ENCODE data around the gene TRIM61.

DNA sequence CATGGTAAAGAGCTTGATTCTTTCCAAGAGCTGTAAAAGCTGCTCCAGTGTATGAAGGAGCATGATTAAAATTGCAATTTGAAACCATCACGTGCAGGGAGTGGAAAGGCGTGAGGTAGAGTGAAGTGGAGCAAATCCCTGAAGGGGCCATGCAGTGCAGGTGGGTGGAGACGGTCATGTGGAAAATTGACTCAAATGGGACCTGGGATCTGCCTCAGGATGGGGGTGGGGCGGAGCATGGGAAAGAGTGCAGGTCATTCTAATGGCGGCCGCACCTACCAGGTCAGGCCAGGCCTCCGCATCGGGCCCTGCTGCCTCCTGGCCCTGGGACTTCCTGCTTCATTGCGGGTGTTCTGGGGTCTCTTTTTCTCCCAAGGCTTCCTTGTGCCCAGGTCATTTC is 29.0 kb upstream of the TRIM61 start:
- TF ChIP-seq, protein P1, sequence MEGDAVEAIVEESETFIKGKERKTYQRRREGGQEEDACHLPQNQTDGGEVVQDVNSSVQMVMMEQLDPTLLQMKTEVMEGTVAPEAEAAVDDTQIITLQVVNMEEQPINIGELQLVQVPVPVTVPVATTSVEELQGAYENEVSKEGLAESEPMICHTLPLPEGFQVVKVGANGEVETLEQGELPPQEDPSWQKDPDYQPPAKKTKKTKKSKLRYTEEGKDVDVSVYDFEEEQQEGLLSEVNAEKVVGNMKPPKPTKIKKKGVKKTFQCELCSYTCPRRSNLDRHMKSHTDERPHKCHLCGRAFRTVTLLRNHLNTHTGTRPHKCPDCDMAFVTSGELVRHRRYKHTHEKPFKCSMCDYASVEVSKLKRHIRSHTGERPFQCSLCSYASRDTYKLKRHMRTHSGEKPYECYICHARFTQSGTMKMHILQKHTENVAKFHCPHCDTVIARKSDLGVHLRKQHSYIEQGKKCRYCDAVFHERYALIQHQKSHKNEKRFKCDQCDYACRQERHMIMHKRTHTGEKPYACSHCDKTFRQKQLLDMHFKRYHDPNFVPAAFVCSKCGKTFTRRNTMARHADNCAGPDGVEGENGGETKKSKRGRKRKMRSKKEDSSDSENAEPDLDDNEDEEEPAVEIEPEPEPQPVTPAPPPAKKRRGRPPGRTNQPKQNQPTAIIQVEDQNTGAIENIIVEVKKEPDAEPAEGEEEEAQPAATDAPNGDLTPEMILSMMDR (optimal IDR thresholded peaks at IDR 0.05 in 1 of 3, IDR thresholded peaks at IDR 0.05 in 1 of 3, conservative IDR thresholded peaks at IDR 0.05 in 1 of 3; ENCODE audit: extremely low read depth in 1 of 3, insufficient read depth in 2 of 3, low read length in 3 of 3) = no peak
- no peak for TF ChIP-seq EZH2 (IDR thresholded peaks at IDR 0.05; ENCODE audit: low read length)

All from keratinocyte (primary cell).